ENCODE measurements around the gene ZIC4.

ZIC4 gene

GRCh38 chr3:147391781-147392624, 14.3 kb downstream of the ZIC4 start:
- TF ChIP-seq, protein P1, sequence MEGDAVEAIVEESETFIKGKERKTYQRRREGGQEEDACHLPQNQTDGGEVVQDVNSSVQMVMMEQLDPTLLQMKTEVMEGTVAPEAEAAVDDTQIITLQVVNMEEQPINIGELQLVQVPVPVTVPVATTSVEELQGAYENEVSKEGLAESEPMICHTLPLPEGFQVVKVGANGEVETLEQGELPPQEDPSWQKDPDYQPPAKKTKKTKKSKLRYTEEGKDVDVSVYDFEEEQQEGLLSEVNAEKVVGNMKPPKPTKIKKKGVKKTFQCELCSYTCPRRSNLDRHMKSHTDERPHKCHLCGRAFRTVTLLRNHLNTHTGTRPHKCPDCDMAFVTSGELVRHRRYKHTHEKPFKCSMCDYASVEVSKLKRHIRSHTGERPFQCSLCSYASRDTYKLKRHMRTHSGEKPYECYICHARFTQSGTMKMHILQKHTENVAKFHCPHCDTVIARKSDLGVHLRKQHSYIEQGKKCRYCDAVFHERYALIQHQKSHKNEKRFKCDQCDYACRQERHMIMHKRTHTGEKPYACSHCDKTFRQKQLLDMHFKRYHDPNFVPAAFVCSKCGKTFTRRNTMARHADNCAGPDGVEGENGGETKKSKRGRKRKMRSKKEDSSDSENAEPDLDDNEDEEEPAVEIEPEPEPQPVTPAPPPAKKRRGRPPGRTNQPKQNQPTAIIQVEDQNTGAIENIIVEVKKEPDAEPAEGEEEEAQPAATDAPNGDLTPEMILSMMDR (IDR thresholded peaks at IDR 0.05; ENCODE audit: control insufficient read depth, insufficient read depth, low read depth, low read length, missing control alignments), result peak; percentile 43
- H3K4me3 ChIP-seq (ENCODE audit: control insufficient read depth, low read depth, low read length), result peak overlapping the region; percentile 56
- peak; percentile 13 for DNase-seq (ENCODE audit: low read depth)

DNA sequence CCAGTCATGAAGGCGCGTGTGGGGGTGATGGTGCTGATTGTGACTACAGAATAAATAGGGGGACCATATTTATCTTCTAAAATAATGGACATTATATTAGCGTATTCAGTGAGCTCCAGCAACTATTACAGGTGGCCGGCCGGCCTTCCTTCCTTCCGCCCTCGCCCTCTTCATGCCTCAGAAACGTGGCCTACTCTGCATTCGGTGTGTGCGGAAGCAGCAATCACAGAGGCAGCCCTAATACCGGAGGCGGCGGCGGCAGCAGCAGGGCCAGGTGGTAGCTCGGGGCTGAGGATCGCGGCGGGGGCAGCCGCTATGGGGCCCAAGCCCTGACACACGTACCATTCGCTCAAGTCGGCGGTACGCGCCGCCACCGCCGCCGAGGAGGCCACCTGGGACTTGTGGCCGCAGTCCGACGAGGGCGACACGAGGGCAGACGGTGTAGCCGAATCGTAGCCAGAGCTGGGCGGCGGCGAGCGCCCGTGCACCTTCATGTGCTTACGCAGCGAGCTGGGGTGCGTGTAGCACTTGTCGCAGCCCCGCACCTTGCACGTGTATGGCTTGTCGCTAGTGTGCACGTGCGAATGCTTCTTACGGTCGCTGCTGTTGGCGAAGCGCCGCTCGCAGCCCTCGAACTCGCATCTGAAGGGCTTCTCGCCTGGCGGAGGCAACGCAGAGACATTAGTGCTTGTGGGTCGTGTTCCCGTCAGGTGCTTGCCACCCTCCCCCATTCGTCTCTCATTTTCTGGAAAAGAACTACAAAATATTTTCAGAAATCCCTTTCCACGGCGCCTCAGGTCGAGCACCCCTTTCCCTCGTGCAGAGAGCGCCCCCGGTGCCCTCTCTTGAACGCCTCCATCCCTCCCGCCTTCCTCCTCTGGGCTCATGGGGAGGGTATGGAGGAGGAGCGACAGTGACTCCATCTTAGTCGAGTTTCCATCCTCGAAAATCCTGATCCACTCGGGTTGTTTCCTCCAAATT, 15.5 kb downstream of the ZIC4 start:
- TF ChIP-seq, protein P1 (IDR thresholded peaks at IDR 0.05; ENCODE audit: control insufficient read depth, insufficient read depth, low read depth, low read length, missing control alignments), result no peak
- no peak for DNase-seq (ENCODE audit: low read depth)
- H3K4me3 ChIP-seq (ENCODE audit: control insufficient read depth, low read depth, low read length), result no peak overlapping the region; the same call in 1 of the 2 replicates

DNA sequence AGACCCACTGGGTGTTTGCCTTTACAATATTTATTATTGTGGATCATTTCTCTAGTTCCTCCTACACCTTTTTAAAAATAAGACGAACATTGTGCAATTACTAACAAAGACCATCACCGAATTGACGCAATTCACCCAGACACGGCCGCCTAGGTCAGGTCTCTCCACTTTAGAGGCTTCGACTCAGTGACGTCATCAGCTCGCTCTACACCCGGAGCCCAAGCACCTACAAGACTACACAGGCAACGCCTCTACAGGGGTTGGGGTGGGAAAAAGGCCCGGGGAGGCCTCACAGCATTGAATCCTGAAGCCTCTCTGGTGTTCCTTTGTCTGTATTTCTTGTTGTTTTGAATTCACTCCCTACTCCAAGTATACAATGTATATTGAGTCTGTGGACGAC, 16.6 kb downstream of the ZIC4 start:
- no peak overlapping the region for H3K4me3 ChIP-seq (ENCODE audit: control insufficient read depth, low read depth, low read length)
- no peak for DNase-seq (ENCODE audit: low read depth)
- TF ChIP-seq, protein P1 (IDR thresholded peaks at IDR 0.05; ENCODE audit: control insufficient read depth, insufficient read depth, low read depth, low read length, missing control alignments), result no peak

- TF ChIP-seq, protein P1 (IDR thresholded peaks at IDR 0.05; ENCODE audit: control insufficient read depth, insufficient read depth, low read depth, low read length, missing control alignments), result no peak
- no peak for DNase-seq (ENCODE audit: low read depth)
These were observed 17.4 kb downstream of the ZIC4 start for GRCh38 chr3:147388700-147389580.

DNA sequence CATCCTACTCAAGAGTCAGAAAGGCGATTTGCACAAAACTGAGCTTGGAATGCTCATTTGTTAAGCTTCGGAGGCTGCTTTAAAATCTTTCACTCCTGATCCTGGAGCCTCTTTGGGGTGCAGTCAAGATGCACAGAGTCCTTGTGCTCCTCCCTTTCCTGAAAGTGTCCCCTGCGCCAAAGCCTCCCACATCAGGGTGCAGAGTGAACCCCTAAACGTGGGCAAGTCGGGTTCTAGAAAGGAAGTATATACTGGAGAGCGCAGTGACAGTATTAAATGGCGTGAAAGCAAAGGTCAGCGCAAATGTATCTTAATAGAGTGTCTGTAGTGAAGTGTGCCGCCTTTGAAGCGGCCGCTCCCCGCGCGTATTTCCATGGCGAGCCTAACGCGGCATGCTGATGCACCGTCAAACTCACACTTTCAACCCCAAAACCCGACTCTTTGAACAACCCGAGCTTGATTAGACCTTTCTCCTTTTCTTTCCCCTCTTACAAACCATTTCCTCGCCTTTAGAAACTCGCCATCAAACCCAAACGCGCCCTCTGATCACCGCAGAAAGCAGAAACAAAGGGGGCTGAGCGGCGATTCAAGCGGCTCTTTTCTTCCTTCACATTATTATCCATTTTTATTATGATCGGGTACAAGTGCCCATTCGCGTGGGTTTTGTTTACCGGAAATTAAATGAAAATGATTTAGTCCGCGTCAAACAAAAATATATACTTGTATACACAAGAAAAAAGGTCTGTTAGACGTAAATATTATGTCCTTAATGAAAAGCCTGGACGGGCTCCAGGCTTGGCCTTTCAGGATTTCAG, 18.3 kb downstream of the ZIC4 start:
- no peak for DNase-seq (ENCODE audit: low read depth)
- TF ChIP-seq, protein P1 (IDR thresholded peaks at IDR 0.05; ENCODE audit: control insufficient read depth, insufficient read depth, low read depth, low read length, missing control alignments), result no peak
- no peak overlapping the region for H3K4me3 ChIP-seq (ENCODE audit: control insufficient read depth, low read depth, low read length)

More at GRCh38 chr3:147388700-147389580, 17.4 kb downstream of the ZIC4 start:
- no peak overlapping the region for H3K4me3 ChIP-seq (ENCODE audit: control insufficient read depth, low read depth, low read length)

Measured in AG09309 (cell line).